Nephron (organoid): Measurements from ENCODE around the gene EIF1AD.

Source experiments
- H3K27ac Mint-ChIP-seq, 3 experiments: 2 replicates each; pipeline ENCODE4 v1.8.0; 2020; ENCODE audit warnings: mixed read lengths in 3 of 3, mild to moderate bottlenecking in 2 of 3, moderate library complexity in 1 of 3
- H3K27me3 Mint-ChIP-seq: 2 replicates; pipeline ENCODE4 v1.8.0; 2021; ENCODE audit warnings: low read depth, mild to moderate bottlenecking, moderate library complexity, mixed read lengths
- H3K36me3 Mint-ChIP-seq: 2 replicates; pipeline ENCODE4 v1.8.0; 2020; ENCODE audit warnings: low read depth, mixed read lengths
- H3K4me1 Mint-ChIP-seq: 2 replicates; pipeline ENCODE4 v1.8.0; 2020; ENCODE audit warnings: mixed read lengths
- H3K4me3 Mint-ChIP-seq, 3 experiments: 2 replicates each; pipeline ENCODE4 v1.8.0; 2020; ENCODE audit warnings: mild to moderate bottlenecking in 3 of 3, mixed read lengths in 3 of 3, moderate library complexity in 2 of 3
- H3K9me3 Mint-ChIP-seq: 2 replicates; pipeline ENCODE4 v1.8.0; 2020; ENCODE audit warnings: mixed read lengths
- TF ChIP-seq, protein P1 (sequence below), 3 experiments: fragments of 200-600 bp; sonication (generic); IDR thresholded peaks; one replicate each; pipeline ENCODE4 v1.5.0; 2021; ENCODE audit warnings: antibody characterized with exemption in 3 of 3; ENCODE audit not compliant: unreplicated experiment in 3 of 3

The EIF1AD gene

DNA sequence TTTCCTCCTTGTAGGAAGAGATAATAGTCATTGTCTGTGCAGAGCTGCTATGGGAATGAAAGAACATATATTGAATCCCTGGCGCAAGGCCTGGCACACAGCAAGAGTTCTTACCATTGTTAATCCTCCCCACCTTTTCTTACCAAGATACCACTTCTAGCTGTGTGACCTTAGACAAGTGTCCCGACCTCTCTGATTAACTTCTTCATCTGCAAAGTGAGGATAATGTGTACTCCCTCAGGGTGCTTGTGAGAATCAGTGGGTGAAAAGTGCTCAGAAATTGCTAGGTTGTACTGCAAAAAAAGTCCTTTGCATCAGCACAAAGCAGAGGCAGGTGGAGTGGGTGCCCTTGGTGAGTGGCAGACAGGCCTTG, 6.1 kb upstream of the EIF1AD start:
- no peak overlapping the region for H3K27ac Mint-ChIP-seq
- H3K4me1 Mint-ChIP-seq: peaks cover 2% of the 10 kb centered on the region
- peaks cover 16% of the 10 kb centered on the region for H3K27me3 Mint-ChIP-seq
- H3K36me3 Mint-ChIP-seq: peaks cover 12% of the 10 kb centered on the region
- TF ChIP-seq, protein P1, sequence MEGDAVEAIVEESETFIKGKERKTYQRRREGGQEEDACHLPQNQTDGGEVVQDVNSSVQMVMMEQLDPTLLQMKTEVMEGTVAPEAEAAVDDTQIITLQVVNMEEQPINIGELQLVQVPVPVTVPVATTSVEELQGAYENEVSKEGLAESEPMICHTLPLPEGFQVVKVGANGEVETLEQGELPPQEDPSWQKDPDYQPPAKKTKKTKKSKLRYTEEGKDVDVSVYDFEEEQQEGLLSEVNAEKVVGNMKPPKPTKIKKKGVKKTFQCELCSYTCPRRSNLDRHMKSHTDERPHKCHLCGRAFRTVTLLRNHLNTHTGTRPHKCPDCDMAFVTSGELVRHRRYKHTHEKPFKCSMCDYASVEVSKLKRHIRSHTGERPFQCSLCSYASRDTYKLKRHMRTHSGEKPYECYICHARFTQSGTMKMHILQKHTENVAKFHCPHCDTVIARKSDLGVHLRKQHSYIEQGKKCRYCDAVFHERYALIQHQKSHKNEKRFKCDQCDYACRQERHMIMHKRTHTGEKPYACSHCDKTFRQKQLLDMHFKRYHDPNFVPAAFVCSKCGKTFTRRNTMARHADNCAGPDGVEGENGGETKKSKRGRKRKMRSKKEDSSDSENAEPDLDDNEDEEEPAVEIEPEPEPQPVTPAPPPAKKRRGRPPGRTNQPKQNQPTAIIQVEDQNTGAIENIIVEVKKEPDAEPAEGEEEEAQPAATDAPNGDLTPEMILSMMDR (IDR thresholded peaks at IDR 0.05; ENCODE audit: unreplicated experiment in 3 of 3): no peak
- no peaks in the 10 kb centered on the region for H3K9me3 Mint-ChIP-seq
- no peak overlapping the region for H3K4me3 Mint-ChIP-seq

DNA sequence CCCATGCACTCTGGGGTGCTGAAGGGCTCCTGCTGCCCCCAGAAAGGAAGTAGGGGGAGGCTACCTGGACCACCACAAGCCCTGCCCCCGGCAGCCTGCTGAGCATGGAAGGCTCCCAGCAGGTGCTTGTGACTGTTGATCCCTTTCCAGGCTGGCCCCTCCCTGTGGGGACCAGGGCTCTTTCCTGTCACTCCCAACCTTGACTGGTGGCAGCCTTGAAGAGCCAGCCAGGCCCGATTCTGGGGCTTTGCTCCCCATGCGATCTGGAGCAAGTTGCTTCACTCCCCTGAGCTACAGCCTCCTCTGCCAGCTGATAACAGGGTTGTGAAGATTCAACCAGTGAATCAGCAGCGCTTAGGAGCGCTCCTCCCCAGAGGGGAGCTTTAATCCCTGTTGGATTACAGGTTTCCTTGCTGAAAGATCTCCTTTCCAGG, 5.3 kb upstream of the EIF1AD start:
- no peak overlapping the region for H3K4me3 Mint-ChIP-seq

DNA sequence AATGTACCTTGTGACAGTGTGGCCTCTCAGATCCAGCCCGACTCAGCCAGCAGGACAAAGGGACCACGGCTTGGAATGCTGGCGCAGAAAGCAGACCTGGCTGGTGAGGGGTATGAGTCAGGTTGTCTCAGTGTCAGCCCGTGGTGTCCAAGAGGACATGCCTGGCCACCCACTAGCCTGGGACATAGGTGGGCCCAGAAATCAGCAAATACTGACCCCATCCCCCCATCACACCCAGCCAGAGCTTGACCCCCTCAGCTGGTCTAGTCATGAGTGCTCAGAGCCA, 4.9 kb upstream of the EIF1AD start:
- Mint-ChIP-seq H3K27ac (no peak overlapping the region), H3K4me3 (peak overlapping the region in 1 of 3 experiments; percentile 44), H3K4me1 (peaks cover 14% of the 10 kb centered on the region), H3K27me3 (peaks cover 16% of the 10 kb centered on the region), H3K9me3 (no peaks in the 10 kb centered on the region), H3K36me3 (peaks cover 18% of the 10 kb centered on the region)
- TF ChIP-seq, protein P1 (IDR thresholded peaks at IDR 0.05; ENCODE audit: unreplicated experiment in 3 of 3): no peak

More for the DNA sequence above, 5.3 kb upstream of the EIF1AD start:
- H3K36me3 Mint-ChIP-seq: peaks cover 14% of the 10 kb centered on the region
- no peak overlapping the region for H3K27ac Mint-ChIP-seq
- H3K9me3 Mint-ChIP-seq: no peaks in the 10 kb centered on the region
- peaks cover 16% of the 10 kb centered on the region for H3K27me3 Mint-ChIP-seq
- TF ChIP-seq, protein P1 (IDR thresholded peaks at IDR 0.05; ENCODE audit: unreplicated experiment in 3 of 3): no peak
- H3K4me1 Mint-ChIP-seq: peaks cover 10% of the 10 kb centered on the region

DNA sequence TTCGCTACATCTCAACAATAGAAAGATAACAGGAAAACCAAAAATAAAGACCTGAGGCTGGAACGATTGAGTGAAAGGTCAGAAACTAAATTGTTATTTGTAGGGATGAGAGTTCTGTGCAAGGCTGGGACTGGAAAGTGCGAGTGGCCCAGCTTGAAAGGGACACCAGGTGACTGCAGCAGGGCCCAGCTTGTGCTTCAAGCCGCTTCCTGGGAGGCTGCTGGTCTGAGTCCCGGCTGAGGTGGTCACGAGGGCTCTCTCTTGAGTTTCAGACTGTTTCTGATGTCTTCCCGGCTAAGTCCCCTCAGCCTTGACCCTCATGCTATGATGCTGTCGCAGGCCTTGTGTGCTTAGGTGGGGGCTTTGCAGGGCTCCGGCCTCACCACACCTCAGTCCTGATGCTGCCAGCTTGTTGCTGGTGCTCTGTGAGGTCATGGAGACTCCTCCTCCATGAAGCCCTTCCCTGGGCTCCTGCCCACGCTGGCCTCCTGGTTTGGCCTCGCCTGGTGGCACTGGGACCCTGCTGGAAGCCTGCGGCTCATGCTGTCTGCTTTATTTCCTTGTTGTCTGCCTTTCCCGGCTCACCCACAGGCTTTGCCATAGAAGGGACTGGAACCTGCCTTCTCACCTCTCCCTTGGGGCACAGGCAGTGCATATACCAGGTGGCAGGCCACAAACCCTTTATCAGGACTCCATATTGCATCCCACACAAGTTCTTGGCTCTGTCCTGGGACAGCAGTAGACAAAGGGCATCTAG, 4.4 kb upstream of the EIF1AD start:
- H3K4me1 Mint-ChIP-seq: peaks cover 17% of the 10 kb centered on the region
- H3K9me3 Mint-ChIP-seq: no peaks in the 10 kb centered on the region
- H3K36me3 Mint-ChIP-seq: peaks cover 20% of the 10 kb centered on the region
- TF ChIP-seq, protein P1 (IDR thresholded peaks at IDR 0.05; ENCODE audit: unreplicated experiment in 3 of 3): no peak
- peak overlapping the region in 2 of 3 experiments; percentile 34 to 54 for H3K4me3 Mint-ChIP-seq
- peaks cover 12% of the 10 kb centered on the region for H3K27me3 Mint-ChIP-seq
- peak overlapping the region in 1 of 3 experiments; percentile 3 for H3K27ac Mint-ChIP-seq

DNA sequence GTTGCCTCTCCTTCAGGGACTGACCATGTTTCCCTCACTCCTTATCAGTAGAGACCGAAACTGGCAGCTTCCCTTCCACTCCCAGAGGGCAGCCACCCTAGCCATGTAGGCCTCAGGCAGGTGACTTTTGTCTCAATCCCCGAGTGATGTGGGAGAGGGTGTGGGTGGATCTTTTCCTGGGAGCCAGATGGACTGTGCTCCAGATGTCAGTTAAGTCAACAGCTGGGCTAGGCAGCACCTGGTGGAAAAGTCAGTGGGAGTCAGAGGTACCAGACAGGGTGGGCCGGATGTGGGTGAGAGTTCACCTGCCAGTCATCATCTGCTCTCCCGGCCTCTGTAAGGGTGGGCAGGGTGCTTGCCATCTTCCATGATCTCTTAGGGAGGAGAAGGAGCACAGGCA, 2.2 kb upstream of the EIF1AD start:
- TF ChIP-seq, protein P1 (IDR thresholded peaks at IDR 0.05; ENCODE audit: unreplicated experiment in 3 of 3): no peak
- H3K4me1 Mint-ChIP-seq: peaks cover 22% of the 10 kb centered on the region

DNA sequence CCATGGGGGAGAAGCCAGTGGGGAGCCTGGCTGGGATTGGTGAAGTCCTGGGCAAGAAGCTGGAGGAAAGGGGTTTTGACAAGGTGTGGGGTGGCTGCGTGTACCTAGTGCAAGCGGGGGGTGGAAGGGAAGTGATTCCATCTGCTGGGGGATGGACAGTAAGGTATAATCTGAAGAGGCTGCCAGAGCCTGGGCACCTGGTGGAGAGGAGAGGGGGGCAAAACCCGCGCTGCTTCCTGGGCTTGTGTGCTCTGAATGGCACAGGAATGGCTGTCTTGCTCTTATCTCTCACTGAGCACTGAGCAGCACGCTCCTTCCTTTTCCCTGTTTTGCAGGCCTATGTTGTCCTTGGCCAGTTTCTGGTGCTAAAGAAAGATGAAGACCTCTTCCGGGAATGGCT, 1.3 kb upstream of the EIF1AD start:
- Mint-ChIP-seq H3K4me1 (peaks cover 22% of the 10 kb centered on the region), H3K4me3 (peak overlapping the region; percentile 89 to 99 (median 93)), H3K27me3 (no peaks in the 10 kb centered on the region), H3K9me3 (no peaks in the 10 kb centered on the region), H3K36me3 (peaks cover 40% of the 10 kb centered on the region), H3K27ac (peak overlapping the region; percentile 87 to 99 (median 98))
- TF ChIP-seq, protein P1 (IDR thresholded peaks at IDR 0.05; ENCODE audit: unreplicated experiment in 3 of 3): no peak

More for the DNA sequence above, 2.2 kb upstream of the EIF1AD start:
- Mint-ChIP-seq H3K27me3 (no peaks in the 10 kb centered on the region), H3K4me3 (peak overlapping the region; percentile 89 to 99 (median 93)), H3K36me3 (peaks cover 31% of the 10 kb centered on the region), H3K27ac (peak overlapping the region in 1 of 3 experiments; percentile 48), H3K9me3 (no peaks in the 10 kb centered on the region)
